Measurements from ENCODE around the gene ARPP21.
"Not testable (repeated sequence)": the region's sequence is repeated elsewhere in the genome, so short reads cannot be mapped to it uniquely, and the experiment has no call there.

The ARPP21 gene

DNA sequence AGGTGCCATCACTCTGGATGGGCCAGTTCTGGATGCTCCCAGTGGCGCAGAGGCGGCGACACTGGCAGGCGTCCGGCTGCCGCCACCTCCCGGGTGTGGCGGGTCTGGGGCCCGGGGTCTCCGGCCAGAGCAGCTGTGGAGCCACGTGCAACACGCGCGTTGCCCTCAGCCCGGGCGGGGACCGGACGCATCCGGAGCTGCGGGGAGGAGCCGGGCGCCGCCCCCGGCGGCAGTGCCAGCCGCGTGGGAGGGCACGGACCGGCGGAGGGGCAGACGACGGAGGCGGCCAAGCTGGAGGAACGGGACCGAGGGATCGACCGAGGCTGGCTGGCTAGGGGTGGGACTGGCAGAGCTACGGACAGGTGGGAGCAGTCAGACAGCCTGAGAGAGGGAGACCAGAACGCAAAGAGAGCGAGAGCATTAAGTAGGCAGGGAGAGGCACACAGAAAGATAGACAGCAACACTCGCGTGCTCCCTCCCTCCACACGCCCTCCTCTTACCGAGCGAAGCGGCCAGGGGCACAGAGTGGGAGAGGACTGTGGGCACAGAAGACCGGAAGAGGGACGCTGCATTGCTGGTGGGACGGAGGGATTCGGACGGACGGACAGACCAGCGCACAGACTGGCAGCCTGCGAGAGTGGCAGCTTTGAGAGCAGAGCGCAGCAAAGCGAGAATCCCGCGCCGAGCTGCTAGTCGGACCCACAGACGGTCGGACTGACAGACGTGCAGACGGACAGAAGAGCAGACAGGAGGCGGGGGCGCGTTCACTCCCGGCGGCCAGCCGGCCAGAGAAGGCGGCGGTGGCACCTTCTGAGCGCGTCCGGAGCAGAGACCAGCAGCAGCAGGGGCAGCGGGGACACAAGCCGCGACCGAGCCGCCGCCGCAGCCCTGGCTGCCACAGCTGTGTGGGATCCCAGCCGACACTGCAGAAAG, at the start of gene ARPP21:
ARPP21 (plus strand) TSS at position 272 of the 933 bp plus-strand sequence. CDS start 42,227 bp downstream, outside the sequence.
- peak; percentile 43 to 53 for DNase-seq

DNA sequence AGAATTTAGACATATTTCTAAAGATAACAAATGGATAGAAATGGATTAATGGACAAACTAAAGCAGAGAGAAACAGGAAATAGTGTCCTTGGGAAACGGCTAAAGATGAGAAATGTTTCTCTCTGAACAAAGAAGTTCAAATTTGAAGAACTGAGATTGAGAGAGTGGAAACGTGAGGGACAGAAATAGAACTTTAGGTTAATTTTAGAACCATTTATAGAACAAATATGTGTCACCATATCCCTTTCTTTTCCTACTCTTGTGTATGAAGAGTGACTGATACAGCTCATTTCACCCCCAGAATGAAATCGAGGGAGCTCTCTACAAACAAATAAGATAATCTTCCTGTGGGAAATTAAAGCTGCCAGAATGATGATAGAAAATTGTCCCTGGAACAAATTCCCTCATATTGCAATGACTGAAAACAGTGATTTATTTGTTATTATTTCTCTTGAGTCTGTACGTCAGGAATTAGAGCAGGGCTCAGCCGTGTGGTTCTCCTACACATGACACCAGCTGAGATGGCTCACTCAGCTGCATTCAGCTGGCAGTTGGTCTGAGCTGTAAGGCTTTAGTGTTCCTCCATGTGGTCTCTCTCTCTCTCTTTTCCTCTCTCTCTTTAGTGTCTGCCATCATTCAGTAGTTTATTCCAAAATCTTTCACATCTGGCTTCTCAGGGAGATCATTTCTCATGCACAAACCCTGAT, 46.6 kb upstream of the ARPP21 start:
- DNase-seq: no peak

DNA sequence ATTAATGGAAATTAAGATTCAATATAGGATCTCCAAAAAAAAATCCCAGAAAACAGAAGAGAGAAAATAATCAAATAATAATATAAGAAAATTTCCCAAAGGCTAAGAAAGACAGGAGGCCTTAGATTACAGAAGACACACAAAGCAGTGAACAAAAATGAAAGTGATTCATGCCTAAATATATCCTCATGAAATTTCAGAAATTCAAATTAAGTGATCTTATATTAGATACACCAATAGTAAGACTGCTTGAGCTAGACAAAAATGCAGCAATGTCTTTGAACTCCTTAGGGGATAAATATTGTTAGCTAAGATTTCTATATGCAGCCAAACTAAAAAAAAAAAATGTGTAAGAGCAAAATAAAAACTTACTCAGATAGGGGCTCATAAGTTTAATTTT, 44.6 kb upstream of the ARPP21 start:
- DNase-seq: no peak

DNA sequence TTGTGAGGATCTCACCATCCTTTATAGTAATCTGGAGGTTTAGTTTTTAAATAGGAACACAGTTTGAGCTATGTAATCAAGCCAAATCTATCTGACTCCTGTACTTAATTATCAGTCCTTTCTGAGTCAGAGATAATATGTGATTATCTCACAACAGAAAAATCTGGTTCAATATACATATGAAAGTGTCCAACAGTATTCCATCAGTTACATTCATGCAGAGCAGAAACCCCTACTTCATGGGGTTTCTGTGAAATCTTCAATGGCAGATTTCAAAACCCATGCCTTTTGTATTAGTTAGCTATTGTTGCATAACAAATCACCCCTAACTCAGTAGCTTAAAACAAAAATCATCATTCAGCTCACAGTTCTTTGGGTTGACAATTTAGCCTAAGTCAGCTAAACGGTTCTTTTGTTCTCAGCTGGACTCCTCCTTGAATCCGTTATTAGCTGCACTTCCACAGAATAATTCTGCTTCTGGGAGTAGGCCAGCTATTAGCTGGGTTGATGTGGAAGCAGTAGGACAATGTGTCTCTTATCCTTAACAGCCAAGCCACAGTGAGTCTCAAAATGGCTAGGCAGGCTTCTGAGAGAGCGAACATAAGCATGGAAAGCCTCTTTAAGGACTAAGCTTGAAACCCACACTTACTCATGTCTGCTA, 42.9 kb upstream of the ARPP21 start:
- no peak for DNase-seq

DNA sequence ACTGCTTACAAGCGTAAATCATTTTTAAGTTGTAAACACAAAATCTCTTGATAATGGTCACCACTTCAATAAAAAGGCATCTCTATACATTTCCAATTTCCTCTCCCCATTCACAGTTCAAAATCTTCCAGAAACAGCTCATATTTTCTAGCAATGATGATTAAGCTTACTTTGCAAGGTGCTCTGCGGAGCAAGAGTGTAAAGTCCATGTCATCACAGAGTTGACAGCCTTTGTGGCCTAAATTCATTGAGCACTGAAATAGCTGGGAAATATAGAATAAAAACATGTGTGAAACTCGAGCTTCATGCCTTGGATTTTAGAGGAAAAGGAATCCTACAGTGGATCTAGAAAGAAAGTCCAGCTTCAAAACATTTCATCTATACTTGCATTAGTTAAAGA, 41.8 kb upstream of the ARPP21 start:
- DNase-seq: no peak

DNA sequence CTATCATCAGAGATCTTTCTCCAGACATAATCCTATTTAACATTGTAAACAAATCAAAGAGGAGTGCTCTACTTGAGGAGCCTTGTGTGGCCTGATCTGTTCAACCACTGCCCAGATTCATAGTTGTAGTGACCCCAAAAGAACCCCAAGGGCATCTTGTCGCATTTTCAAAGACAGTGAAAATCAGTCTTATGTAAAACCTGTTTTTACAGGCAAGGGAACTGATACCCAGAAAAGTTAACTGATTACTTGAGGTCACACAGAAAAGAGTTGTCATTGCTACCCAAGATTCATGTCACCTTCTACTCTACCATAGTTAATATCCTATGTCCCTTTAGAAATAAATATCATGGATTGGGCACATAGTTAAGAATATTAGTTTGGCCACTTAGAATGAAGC, 40.5 kb upstream of the ARPP21 start:
- no peak for DNase-seq

DNA sequence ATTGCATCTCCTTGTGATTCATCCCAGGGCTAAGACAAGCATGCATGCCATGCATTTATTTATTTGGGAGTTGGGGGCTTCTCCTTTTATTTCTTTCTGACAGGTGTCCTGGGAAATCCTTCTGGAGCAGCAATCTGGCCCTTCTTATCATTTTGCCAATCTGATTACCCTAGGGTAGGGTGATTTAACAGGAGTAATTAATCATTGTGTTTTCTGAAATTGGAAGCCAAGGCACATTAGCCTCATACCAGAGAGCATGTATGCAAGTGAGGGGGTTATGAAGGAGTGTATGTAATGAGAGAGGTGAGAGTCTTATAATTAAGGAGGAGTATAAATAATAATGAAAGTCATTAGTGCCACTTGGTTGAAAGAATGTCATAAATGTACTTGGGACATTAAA, 37.4 kb upstream of the ARPP21 start:
- peak in 1 of 2 experiments; percentile 32 for DNase-seq

DNA sequence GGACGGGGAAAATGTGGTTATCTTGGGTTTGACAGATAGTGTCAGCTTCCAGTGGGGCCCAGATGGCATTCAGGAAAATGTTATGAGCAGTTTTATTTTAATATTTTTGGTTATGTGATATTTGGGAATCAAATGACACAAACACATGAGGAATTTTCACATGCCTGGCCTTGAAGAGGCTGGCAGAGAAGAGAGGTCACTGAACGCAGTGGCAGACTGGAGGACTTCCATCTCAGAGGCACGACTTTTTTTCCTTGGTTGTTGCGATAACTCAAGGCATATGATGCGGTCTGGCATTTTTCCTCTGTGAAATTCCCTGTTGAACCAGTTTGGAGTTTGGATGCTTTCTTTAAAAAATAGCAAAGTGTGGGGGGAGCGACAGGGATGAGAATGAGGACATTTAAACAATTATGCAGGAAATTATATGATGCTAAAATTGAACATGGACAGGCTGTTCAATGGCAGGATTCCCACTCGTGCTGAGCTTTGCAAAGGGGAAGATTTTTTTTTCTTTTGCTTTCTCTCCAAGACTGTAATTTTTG, 36.9 kb upstream of the ARPP21 start:
- DNase-seq: peak; percentile 2 to 87

DNA sequence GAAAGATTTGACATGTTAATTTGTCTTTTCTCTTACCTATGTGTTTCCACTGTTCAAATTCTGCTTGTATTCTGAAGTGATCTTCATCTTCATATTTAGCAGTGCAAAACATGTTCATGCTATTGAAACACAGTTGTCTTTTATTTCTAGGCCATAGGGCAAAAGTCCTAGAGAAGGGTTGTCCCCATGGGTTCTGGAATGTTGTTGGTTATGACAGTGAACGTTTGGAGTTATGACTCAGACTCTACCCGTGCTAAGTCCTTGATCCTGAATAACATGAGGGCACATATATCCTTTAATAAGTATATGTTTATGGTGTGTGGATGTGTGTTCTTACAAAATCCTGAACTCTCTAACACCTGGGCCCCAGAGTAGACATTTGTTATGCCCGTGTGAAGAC, 23.0 kb upstream of the ARPP21 start:
- no peak for DNase-seq

DNA sequence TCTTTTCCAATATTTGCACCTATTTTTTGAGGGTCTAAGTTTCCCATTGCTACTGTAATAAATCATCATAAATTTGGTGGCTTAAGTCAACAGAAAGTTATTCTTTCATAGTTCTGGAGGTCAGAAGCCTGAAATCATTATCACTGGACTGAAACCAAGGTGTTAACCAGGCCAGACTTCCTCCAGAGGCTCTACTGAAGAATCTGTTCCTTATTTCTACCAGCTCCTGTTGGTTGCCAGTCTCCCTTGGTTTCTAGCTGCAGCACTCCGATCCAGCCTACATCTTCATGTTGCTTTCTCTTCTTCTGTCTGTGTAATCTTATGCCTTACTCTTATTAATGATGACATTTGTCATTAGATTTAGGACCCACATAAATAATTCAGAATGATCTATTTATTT, 22.0 kb upstream of the ARPP21 start:
- no peak for DNase-seq

DNA sequence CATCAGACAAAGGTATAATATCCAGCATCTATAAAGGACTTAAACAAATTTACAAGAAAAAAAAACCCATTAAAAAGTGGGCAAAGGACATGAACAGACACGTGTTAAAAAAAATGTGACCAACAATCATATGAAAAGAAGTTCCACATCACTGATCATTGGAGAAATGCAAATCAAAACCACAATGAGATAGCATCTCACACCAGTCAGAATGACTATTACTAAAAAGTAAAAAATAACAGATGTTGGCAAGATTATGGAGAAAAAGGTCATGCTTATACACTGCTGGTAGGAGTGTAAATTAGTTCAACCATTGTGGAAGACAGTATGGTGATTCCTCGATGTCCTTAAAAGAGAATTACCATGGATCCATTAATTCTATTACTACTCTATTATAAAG, 19.1 kb upstream of the ARPP21 start:
- not testable (repeated sequence) for DNase-seq

DNA sequence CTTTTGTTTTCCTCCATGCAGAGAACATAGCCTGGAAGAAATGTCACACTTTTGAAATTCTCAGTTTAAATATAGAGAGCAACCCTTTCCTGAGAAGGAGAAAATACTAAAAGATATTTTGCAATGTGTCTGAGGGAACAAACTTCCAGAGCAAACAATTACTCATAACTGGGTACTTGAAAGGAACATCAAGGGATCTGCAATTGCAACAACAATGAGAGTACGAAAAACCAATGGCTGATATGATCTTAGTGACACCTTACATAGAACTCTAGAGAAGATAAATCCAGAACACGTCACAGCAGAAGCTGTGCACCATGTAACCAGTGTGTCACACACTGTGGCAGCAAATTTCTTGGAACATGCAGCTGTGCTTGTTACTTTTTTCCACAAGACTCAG, 14.6 kb upstream of the ARPP21 start:
- no peak for DNase-seq

DNA sequence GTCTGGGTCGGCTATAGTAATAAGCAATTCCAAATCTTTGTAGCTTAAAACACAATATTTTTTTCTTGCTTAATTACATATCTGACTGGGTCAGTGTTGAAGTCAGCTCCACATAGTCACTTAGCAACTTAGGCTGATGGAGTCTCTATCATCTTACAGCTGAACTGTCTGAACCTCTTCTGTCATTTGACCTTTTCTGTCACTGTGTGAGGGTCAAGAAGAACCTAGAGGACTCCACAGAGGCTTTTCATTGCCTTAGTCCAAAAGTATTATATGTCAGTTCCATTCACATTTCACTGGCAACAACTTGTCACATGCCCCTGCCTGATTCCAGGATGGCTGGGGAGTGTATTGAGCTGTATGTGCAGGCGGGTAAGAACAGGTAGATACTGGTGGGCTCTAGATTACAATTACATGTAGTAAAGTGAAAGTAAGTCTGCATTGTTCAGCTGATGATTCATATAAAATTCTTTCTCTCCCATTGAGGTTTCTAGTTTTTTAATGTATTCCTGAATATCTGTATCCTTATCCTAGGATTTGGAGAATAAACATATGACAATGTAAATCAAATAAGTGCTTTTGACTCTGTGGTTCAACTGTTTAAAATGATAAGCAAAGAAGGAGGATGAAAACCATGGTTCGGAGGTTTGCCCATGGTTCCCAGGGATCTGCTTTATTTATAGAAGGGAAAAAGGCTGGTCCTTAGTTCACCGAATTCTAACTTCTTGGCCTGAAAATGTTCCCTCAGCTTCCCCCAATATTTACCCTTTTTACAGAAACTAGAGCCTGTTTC, 5.8 kb upstream of the ARPP21 start:
- no peak for DNase-seq

DNA sequence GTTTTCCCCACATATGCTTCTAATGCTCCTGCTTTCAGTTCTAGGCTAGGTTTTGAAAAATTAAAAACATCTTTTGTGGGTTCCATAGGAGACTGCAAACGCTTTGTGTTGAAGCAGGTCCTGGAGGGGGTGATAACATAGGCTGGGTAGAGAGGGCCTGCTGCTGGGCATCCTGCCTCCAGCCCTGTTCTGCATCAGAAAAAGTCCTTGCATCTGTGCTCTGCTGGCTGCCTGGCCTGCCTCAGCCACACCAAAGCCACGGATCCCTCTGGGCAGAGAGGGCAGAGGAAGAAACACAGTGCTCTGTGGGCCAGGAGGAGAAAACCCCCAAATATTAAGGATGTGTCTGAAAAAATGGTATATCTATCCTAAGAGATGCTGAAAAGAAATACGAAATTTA, 3.9 kb upstream of the ARPP21 start:
- DNase-seq: no peak

DNA sequence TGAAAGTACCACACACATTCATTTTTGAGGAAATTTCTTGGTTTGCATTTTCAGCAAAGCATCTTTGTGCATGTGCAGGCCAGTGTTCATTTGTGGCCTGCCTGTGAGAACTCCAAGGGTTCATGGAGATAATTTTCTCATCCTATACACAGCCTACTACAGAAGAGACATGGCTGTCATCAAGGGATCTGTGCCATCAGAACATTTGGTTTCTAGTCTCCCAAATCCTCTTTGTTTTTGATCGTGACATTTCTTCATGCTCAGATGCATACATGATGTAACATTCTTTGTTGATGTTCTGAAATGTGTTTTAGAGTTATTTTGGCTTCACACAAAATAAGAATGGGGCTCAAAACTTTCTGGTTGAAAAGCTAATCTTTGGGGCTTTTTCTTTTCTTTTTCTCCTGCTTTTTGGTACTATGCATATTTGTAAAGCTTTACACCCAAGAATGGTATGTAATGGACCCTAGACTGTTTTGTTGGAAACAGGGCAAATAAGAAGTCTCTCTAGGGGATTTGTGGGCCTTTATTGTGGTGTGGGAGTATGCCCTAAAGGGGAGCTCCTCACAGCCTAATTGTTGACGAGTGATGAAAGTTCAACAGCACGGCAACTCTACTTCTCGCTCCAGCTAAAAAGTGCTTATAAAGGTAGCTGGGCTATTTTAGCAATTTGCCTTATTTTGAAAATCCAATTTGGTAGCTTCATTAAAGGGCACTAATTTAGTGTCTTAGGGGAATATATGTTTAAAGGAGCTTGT, 3.2 kb upstream of the ARPP21 start:
- DNase-seq: no peak

DNA sequence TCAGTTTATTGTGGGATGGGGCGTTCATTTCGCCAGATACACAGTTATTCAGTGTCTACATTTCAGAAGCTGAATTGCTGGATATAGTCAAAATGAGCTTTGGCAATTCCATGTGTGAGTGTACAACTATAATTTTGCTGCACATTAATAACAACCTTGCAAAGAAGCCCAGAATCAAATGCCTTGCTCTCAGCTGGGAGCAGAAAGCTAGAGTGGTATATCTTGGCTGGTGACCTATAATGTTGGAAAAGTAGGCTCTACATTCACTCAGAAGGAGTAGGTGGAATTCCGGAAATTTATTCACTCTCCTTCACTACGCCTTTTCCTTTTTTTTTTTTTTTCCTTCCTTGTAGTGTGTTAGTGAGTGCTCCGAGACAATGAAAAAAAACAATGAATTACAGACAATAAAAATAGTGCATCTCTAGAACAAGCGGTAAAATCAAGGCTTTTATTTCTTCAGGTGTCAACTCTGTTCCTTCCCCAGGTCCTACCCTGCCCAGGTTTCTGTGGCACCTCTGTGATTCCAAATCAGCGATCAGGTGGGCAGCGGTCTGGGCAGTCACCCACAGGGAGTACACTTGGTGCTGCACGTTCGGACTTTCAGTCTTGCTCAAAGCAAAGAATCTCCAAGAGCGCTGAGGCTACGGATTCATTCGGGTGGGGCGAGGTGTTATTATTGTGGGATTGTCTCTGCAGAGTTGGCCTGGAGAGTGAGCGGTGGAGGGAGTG, 910 bp upstream of the ARPP21 start:
- DNase-seq: no peak

DNA sequence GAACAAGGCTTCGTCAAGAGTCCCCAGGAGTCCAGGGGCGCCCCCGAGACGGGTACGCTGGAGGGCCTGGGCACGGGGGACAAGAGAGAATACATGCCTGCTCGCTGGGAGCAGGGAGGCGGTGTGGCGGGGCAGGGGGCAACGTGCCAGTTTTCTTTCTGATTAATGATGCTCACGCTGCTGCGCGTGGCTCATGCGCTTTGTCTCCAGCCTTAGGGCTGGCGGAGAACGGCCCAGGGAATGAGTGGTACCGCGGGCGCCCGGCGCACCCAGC, 408 bp upstream of the ARPP21 start:
- DNase-seq: no peak

DNA sequence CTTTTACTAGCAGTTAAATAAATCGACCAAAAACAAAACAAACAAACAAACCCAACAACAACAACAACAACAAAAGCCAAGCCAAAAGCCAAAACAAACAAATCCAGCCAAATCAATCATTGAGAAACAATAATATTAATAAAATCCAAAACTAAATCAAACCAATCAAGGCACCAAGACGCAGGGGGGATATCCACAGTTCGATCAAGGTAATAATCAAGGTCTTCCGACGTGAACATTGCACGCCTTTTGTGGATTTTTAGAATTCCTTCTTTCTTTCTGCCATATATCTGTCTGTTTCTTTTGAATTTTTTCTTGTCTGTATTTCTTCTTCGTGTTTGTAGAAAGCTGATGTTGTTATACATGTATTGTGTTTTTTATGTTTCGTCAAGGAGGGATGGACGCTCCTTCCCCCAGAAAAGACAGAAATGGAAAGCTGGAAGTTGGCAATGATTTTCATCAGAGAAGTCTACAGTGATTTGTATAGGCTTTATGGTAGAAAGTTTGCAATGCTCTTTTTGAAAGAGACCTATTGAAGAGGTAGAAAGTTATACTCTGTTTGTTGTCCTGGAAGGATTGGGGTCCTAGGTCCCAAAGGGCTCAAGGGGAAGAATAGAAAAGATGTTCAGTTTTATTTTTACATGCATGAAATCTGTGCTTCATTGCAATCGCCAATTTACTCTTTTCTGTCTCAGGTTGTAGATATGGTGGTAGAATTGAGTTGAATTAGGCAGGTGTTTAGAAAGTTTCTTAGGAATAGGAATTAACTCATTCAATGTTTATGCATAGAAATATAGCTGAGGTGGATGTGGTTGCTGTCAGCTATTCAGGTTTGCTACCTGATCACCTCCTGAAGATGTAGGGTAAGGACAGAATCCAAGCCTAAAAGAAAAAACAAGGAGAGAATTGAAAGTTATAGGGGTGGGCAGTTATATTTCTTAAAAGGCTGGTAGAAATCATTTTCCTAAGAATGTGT, 1.2 kb downstream of the ARPP21 start:
- no peak for DNase-seq

DNA sequence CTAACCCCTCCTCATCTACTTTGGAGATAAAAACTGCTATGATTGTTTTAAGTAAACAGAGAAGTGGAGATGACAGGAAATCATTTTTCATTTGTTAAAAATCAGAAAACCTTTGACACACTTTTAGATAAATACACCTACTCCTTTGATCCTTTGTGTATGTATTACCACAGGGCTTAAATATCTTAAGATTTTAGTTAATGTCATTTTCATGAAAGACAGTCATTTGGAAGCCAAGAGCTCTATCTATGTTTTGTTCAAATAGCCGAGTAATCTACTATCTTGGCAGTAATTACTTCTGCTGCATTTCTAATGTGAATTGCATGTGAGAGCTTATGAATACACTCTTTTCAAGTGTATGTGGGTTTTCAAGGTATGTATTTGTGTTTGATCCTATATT, 2.0 kb downstream of the ARPP21 start:
- DNase-seq: no peak

DNA sequence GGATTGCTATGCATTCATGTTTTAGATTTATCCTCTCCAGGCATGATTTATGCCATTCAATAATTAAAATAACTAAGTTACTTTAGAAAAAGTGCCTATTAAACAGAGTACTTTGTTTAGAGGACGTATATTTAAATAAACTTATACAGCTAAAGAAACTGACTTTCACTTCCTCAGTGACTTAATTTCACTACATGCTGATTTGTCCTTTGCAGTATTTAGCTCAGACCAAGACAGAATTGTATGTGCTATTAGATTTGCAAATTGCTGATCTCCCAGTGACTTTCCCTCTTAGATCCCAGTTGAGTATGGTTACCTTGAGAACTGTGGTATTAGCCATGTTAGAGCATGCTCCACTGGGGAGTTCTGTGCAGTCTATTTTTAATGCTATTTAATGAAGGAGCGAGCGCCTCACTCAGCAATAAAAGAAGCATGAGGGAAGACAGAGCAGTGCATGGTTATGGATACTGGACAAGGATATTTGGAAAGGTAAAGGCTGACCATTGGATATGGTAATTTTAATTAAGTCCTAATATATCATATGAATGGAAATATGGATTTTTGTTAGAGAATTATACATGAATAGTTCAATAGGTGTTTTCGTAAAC, 2.7 kb downstream of the ARPP21 start:
- peak; percentile 59 to 71 for DNase-seq
